Caco-2 (cell line): ENCODE measurements around the gene CFAP92. TPM values are rescaled to one million over a fixed set of nuclear protein-coding genes. Genes with fewer than 3 reads are reported as not detected.

ENCODE experiments used
- BruUV-seq: library from RNA; stranded (reverse); fragments of 400-500 nt; replicated peaks from 2 replicates; lab custom pipeline; 2021; lab: Mats Ljungman, UMichigan
- CTCF ChIA-PET: fragments of 300-600 bp; sonication (Branson Sonifier 250); formaldehyde crosslinking; loops from one replicate; lab custom pipeline; 2022; ENCODE audit warnings: antibody characterized with exemption; lab: Charles Lee
- POLR2A ChIA-PET: fragments of 300-600 bp; sonication (Branson Sonifier 250); formaldehyde crosslinking; loops from one replicate; lab custom pipeline; 2022; ENCODE audit warnings: antibody characterized with exemption; lab: Charles Lee
- DNase-seq, 2 experiments: peaks; one replicate each; pipeline versions ENCODE4 v3.0.0 to v3.0.0-alpha.2; 2020 to 2022
- H3K27me3 ChIP-seq: replicated peaks from 2 replicates; pipeline ENCODE4 v1.6.0; 2011; ENCODE audit warnings: low read length; ENCODE audit not compliant: control insufficient read depth, insufficient read depth
- H3K36me3 ChIP-seq: 2 replicates; pipeline ENCODE4 v1.5.1; 2011; ENCODE audit warnings: low read length; ENCODE audit not compliant: control insufficient read depth, insufficient read depth
- H3K4me1 ChIP-seq: fragments of 250-450 bp; sonication (Bioruptor Pico); 2 replicates; pipeline ENCODE4 v1.5.1; 2020; ENCODE audit warnings: mild to moderate bottlenecking
- H3K4me3 ChIP-seq: 2 replicates; pipeline ENCODE4 v1.5.1; 2011; ENCODE audit warnings: low read depth, mild to moderate bottlenecking, control low read depth, low read length
- H3K9me3 ChIP-seq: fragments of 250-450 bp; sonication (Bioruptor Pico); 2 replicates; pipeline ENCODE4 v1.5.1; 2020; ENCODE audit warnings: mild to moderate bottlenecking, moderate library complexity
- H3K27ac Mint-ChIP-seq: one replicate; pipeline ENCODE4 v1.8.0; 2022; ENCODE audit warnings: mixed read lengths; ENCODE audit not compliant: unreplicated experiment
- H3K27me3 Mint-ChIP-seq: one replicate; pipeline ENCODE4 v1.8.0; 2022; ENCODE audit warnings: mixed read lengths; ENCODE audit not compliant: insufficient read depth, unreplicated experiment
- H3K36me3 Mint-ChIP-seq: one replicate; pipeline ENCODE4 v1.8.0; 2022; ENCODE audit warnings: mild to moderate bottlenecking, mixed read lengths; ENCODE audit not compliant: insufficient read depth, unreplicated experiment
- H3K4me1 Mint-ChIP-seq: one replicate; pipeline ENCODE4 v1.8.0; 2022; ENCODE audit warnings: low read depth, mixed read lengths; ENCODE audit not compliant: unreplicated experiment
- H3K4me3 Mint-ChIP-seq: one replicate; pipeline ENCODE4 v1.8.0; 2022; ENCODE audit warnings: mild to moderate bottlenecking, moderate library complexity, mixed read lengths; ENCODE audit not compliant: unreplicated experiment
- H3K9me3 Mint-ChIP-seq: one replicate; pipeline ENCODE4 v1.8.0; 2022; ENCODE audit warnings: mixed read lengths; ENCODE audit not compliant: unreplicated experiment
- CTCF ChIP-seq, 2 experiments: fragments of 200-600 bp in 1 of 2; IDR thresholded peaks; 1 replicate in 1 of 2; 2 replicates in 1 of 2; pipeline versions ENCODE4 v1.5.1 to v1.8.0; 2011 to 2022; ENCODE audit warnings: antibody characterized with exemption in 1 of 2, control low read depth in 1 of 2, inconsistent platforms in 1 of 2, low read depth in 1 of 2, low read length in 1 of 2, mild to moderate bottlenecking in 1 of 2, moderate library complexity in 1 of 2; ENCODE audit not compliant: insufficient read depth in 1 of 2, severe bottlenecking in 1 of 2, unreplicated experiment in 1 of 2
- intact Hi-C: fragments of 100-400 bp; cut with micrococcal nuclease; formaldehyde crosslinking; loops from one replicate; pipeline ENCODE4 v1.10.0; 2022; ENCODE audit not compliant: unreplicated experiment
- total RNA-seq: library from RNA; stranded (reverse); gene quantifications from 2 replicates; pipeline ENCODE4 v1.2.3, GENCODE V29; 2022

The CFAP92 gene
- total RNA-seq, 1 experiment from 2014 or later: 5.9 TPM

DNA sequence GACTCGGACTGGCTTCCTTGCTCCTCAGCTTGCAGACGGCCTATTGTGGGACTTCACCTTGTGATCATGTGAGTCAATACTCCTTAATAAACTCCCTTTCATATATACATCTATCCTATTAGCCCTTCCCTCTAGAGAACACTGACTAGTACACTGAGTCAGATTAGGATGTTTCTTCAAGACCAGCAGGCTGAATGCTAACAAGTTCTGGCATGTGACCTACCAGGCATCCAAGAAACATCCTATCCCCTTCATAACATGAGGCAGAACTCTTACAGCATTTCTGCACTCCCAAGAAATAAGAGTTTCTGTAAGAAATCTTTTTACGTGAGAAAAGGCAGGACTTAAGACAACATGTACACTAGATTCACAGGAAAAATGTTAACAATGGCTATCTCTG lies 9.3 kb downstream of the CFAP92 start:
- Mint-ChIP-seq H3K27me3 (no peaks in the 10 kb centered on the region), H3K36me3 (no peaks in the 10 kb centered on the region), H3K27ac (no peak overlapping the region), H3K4me3 (no peak overlapping the region), H3K9me3 (no peaks in the 10 kb centered on the region), H3K4me1 (no peaks in the 10 kb centered on the region)
- DNase-seq: no peak
- intact Hi-C loops: no loop called here
- H3K4me3 ChIP-seq: no peak overlapping the region
- no peaks in the 10 kb centered on the region for H3K9me3 ChIP-seq
- no TSS peak for BruUV-seq
- CTCF ChIA-PET: no interaction called here
- no peaks in the 10 kb centered on the region for H3K27me3 ChIP-seq
- TF ChIP-seq CTCF (IDR thresholded peaks at IDR 0.05; ENCODE audit: insufficient read depth in 1 of 2, low read depth in 1 of 2, low read length in 1 of 2, severe bottlenecking in 1 of 2, unreplicated experiment in 1 of 2): no peak
- POLR2A ChIA-PET: no interaction called here
- H3K36me3 ChIP-seq: no peaks in the 10 kb centered on the region
- no peaks in the 10 kb centered on the region for H3K4me1 ChIP-seq

GRCh38 chr3:128983293-128984069 lies 10.4 kb downstream of the CFAP92 start:
- Mint-ChIP-seq H3K4me1 (no peaks in the 10 kb centered on the region), H3K27ac (no peak overlapping the region), H3K36me3 (no peaks in the 10 kb centered on the region), H3K9me3 (no peaks in the 10 kb centered on the region), H3K27me3 (no peaks in the 10 kb centered on the region), H3K4me3 (no peak overlapping the region)
- no peaks in the 10 kb centered on the region for H3K4me1 ChIP-seq
- no peaks in the 10 kb centered on the region for H3K9me3 ChIP-seq
- H3K27me3 ChIP-seq: no peaks in the 10 kb centered on the region
- H3K4me3 ChIP-seq: no peak overlapping the region
- no TSS peak for BruUV-seq
- ChIA-PET CTCF (no interaction called here), POLR2A (no interaction called here)
- intact Hi-C loops: no loop called here
- DNase-seq: no peak
- no peaks in the 10 kb centered on the region for H3K36me3 ChIP-seq
- no peak for TF ChIP-seq CTCF (IDR thresholded peaks at IDR 0.05; ENCODE audit: insufficient read depth in 1 of 2, low read depth in 1 of 2, low read length in 1 of 2, severe bottlenecking in 1 of 2, unreplicated experiment in 1 of 2)

GRCh38 chr3:128975276-128975675 lies 18.6 kb downstream of the CFAP92 start:
- Mint-ChIP-seq H3K4me1 (no peaks in the 10 kb centered on the region), H3K9me3 (no peaks in the 10 kb centered on the region), H3K36me3 (no peaks in the 10 kb centered on the region), H3K27me3 (peaks cover 3% of the 10 kb centered on the region), H3K4me3 (no peak overlapping the region), H3K27ac (no peak overlapping the region)
- ChIA-PET CTCF (no interaction called here), POLR2A (no interaction called here)
- Histone ChIP-seq H3K36me3 (no peaks in the 10 kb centered on the region), H3K4me1 (no peaks in the 10 kb centered on the region), H3K9me3 (no peaks in the 10 kb centered on the region), H3K27me3 (no peaks in the 10 kb centered on the region), H3K4me3 (no peak overlapping the region)
- no TSS peak for BruUV-seq
- DNase-seq: no peak
- intact Hi-C loops: loop anchor here (10.0 kb wide), 1 partner anchor 130 kb away; no protein-coding TSS in a partner anchor
- no peak for TF ChIP-seq CTCF (IDR thresholded peaks at IDR 0.05; ENCODE audit: insufficient read depth in 1 of 2, low read depth in 1 of 2, low read length in 1 of 2, severe bottlenecking in 1 of 2, unreplicated experiment in 1 of 2)
